H1 (cell line): ENCODE results near the gene PDIA2. TPM values are rescaled to one million over a fixed set of nuclear protein-coding genes. Genes with fewer than 3 reads are reported as not detected.

Experiments
- CTCF ChIA-PET: fragments of 300-600 bp; sonication (Branson Sonifier 250); formaldehyde crosslinking; loops from one replicate; lab custom pipeline; 2021; ENCODE audit not compliant: partially characterized antibody; lab: Charles Lee
- POLR2A ChIA-PET: fragments of 300-600 bp; sonication (Branson Sonifier 250); formaldehyde crosslinking; loops from one replicate; lab custom pipeline; 2021; ENCODE audit warnings: inconsistent platforms; ENCODE audit not compliant: partially characterized antibody; lab: Charles Lee
- DNase-seq, 2 experiments: peaks; one replicate each; pipeline versions ENCODE4 v3.0.0 to v3.0.0-alpha.2; 2010 to 2022; ENCODE audit warnings: low spot score in 2 of 2, low read depth in 1 of 2, mixed read lengths in 1 of 2
- FAIRE-seq: peaks from 2 replicates; lab custom pipeline; 2011; peaks lifted over from hg19 to GRCh38; lab: Jason Lieb, UNC
- H2AFZ ChIP-seq: 2 replicates; pipeline ENCODE4 v1.8.1; 2012; ENCODE audit warnings: low read length, inconsistent platforms
- H2AK5ac ChIP-seq: 2 replicates; pipeline ENCODE4 v1.6.1; 2013; ENCODE audit warnings: low read depth, low read length
- H2BK120ac ChIP-seq: replicated peaks from 2 replicates; pipeline ENCODE3; 2013; ENCODE audit warnings: low read depth, low read length, inconsistent platforms
- H2BK12ac ChIP-seq: 2 replicates; pipeline ENCODE4 v1.6.1; 2013; ENCODE audit warnings: low read depth, low read length
- H2BK15ac ChIP-seq: 2 replicates; pipeline ENCODE4 v1.6.1; 2013; ENCODE audit warnings: low read length
- H2BK20ac ChIP-seq: 2 replicates; pipeline ENCODE4 v1.6.1; 2013; ENCODE audit warnings: low read length
- H2BK5ac ChIP-seq: 2 replicates; pipeline ENCODE4 v1.6.1; 2013; ENCODE audit warnings: low read depth, low read length
- H3K14ac ChIP-seq: 2 replicates; pipeline ENCODE4 v1.6.1; 2013; ENCODE audit warnings: inconsistent platforms; ENCODE audit not compliant: insufficient read length
- H3K18ac ChIP-seq: 2 replicates; pipeline ENCODE4 v1.6.1; 2013; ENCODE audit warnings: low read length; ENCODE audit errors: extremely low read depth
- H3K23ac ChIP-seq: 2 replicates; pipeline ENCODE4 v1.6.1; 2013; ENCODE audit warnings: inconsistent platforms; ENCODE audit not compliant: insufficient read length
- H3K23me2 ChIP-seq: 2 replicates; pipeline ENCODE4 v1.6.1; 2013; ENCODE audit warnings: low read depth, low read length
- H3K27ac ChIP-seq: 2 replicates; pipeline ENCODE4 v1.6.1; 2011; ENCODE audit warnings: low read depth, low read length, inconsistent platforms
- H3K27me3 ChIP-seq, 4 experiments: replicated peaks in 1 of 4; 1 replicate in 1 of 4; 2 replicates in 3 of 4; pipeline versions ENCODE4 v1.6.1 to v1.8.1; 2011 to 2013; ENCODE audit warnings: low read length in 3 of 4, mild to moderate bottlenecking in 3 of 4, inconsistent platforms in 2 of 4, mixed read lengths in 2 of 4, moderate library complexity in 1 of 4; ENCODE audit not compliant: control insufficient read depth in 3 of 4, insufficient read depth in 3 of 4; ENCODE audit errors: extremely low read depth in 1 of 4
- H3K36me3 ChIP-seq, 4 experiments: 2 replicates each; pipeline versions ENCODE4 v1.6.1 to v1.8.1; 2011 to 2013; ENCODE audit warnings: mild to moderate bottlenecking in 4 of 4, low read length in 3 of 4, moderate library complexity in 2 of 4, control low read depth in 1 of 4, inconsistent platforms in 1 of 4; ENCODE audit not compliant: insufficient read depth in 4 of 4, control insufficient read depth in 2 of 4
- H3K4ac ChIP-seq: replicated peaks from 2 replicates; pipeline ENCODE3; 2013; ENCODE audit warnings: low read length, low read depth, mixed read lengths, inconsistent platforms; ENCODE audit not compliant: insufficient read length
- H3K4me1 ChIP-seq, 4 experiments: replicated peaks in 1 of 4; 1 replicate in 1 of 4; 2 replicates in 3 of 4; pipeline versions ENCODE4 v1.6.1 to v1.8.1; 2011 to 2013; ENCODE audit warnings: low read length in 3 of 4, inconsistent platforms in 2 of 4, mixed read lengths in 1 of 4; ENCODE audit not compliant: insufficient read depth in 4 of 4, control insufficient read depth in 3 of 4
- H3K4me2 ChIP-seq, 2 experiments: 2 replicates each; pipeline versions ENCODE4 v1.6.1 to v1.8.1; 2011 to 2013; ENCODE audit warnings: low read depth in 2 of 2, low read length in 2 of 2, control low read depth in 1 of 2, inconsistent platforms in 1 of 2, mild to moderate bottlenecking in 1 of 2; ENCODE audit not compliant: insufficient read depth in 1 of 2
- H3K4me3 ChIP-seq, 4 experiments: fragments of 200-600, 300-600 bp in 1 of 4; sonication (generic), shearing (Covaris generic), sonication (Bioruptor Twin) in 1 of 4; 2 replicates each; pipeline versions ENCODE4 v1.5.1 to v1.8.1; 2011 to 2016; ENCODE audit warnings: low read length in 4 of 4, low read depth in 3 of 4, control low read depth in 2 of 4, inconsistent platforms in 2 of 4, mild to moderate bottlenecking in 2 of 4, mixed read lengths in 1 of 4, moderate library complexity in 1 of 4; ENCODE audit not compliant: insufficient read depth in 2 of 4; ENCODE audit errors: extremely low read depth in 1 of 4
- H3K56ac ChIP-seq: replicated peaks from 2 replicates; pipeline ENCODE3; 2013; ENCODE audit warnings: low read depth, mild to moderate bottlenecking, mixed read lengths, low read length, inconsistent platforms; ENCODE audit not compliant: insufficient read length
- H3K79me1 ChIP-seq: 2 replicates; pipeline ENCODE4 v1.6.1; 2013; ENCODE audit warnings: low read depth, low read length, control low read depth
- H3K79me2 ChIP-seq, 2 experiments: 2 replicates each; pipeline versions ENCODE4 v1.6.1 to v1.8.1; 2012 to 2013; ENCODE audit warnings: low read length in 2 of 2, mild to moderate bottlenecking in 2 of 2, inconsistent platforms in 1 of 2; ENCODE audit not compliant: insufficient read depth in 2 of 2, control insufficient read depth in 1 of 2
- H3K9ac ChIP-seq, 4 experiments: replicated peaks in 1 of 4; 1 replicate in 1 of 4; 2 replicates in 3 of 4; pipeline versions ENCODE4 v1.6.1 to v1.8.1; 2011 to 2013; ENCODE audit warnings: low read depth in 3 of 4, low read length in 3 of 4, control low read depth in 2 of 4, mild to moderate bottlenecking in 2 of 4, moderate library complexity in 2 of 4, inconsistent platforms in 1 of 4; ENCODE audit errors: extremely low read depth in 1 of 4
- H3K9me3 ChIP-seq, 2 experiments: 2 replicates each; pipeline versions ENCODE4 v1.6.1 to v1.8.1; 2012 to 2013; ENCODE audit warnings: mild to moderate bottlenecking in 2 of 2, moderate library complexity in 2 of 2, control low read depth in 1 of 2, inconsistent platforms in 1 of 2, low read depth in 1 of 2, low read length in 1 of 2, mixed read lengths in 1 of 2; ENCODE audit not compliant: insufficient read depth in 2 of 2
- H4K20me1 ChIP-seq, 2 experiments: replicated peaks in 1 of 2; 2 replicates each; pipeline versions ENCODE3 to v1.8.1; 2011 to 2013; ENCODE audit warnings: inconsistent platforms in 2 of 2, low read length in 2 of 2, mild to moderate bottlenecking in 1 of 2; ENCODE audit not compliant: insufficient read depth in 2 of 2, control insufficient read depth in 1 of 2
- H4K5ac ChIP-seq: 2 replicates; pipeline ENCODE4 v1.6.1; 2013; ENCODE audit warnings: low read length, low read depth, mixed read lengths, inconsistent platforms; ENCODE audit not compliant: insufficient read length
- H4K8ac ChIP-seq: 2 replicates; pipeline ENCODE4 v1.8.0; 2013; ENCODE audit warnings: mild to moderate bottlenecking, moderate library complexity, low read length, inconsistent platforms; ENCODE audit not compliant: insufficient read depth; ENCODE audit errors: extremely low read depth
- H4K91ac ChIP-seq: replicated peaks from 2 replicates; pipeline ENCODE3; 2013; ENCODE audit warnings: low read length, mixed read lengths, inconsistent platforms; ENCODE audit not compliant: insufficient read length
- HDAC2 ChIP-seq, 2 experiments: fragments of 300-600 bp in 1 of 2; sonication (generic) in 1 of 2; IDR thresholded peaks; 2 replicates each; pipeline ENCODE4 v1.6.1; 2011 to 2012; ENCODE audit warnings: low read depth in 2 of 2, low read length in 2 of 2, mild to moderate bottlenecking in 2 of 2, moderate library complexity in 2 of 2, borderline replicate concordance in 1 of 2, inconsistent platforms in 1 of 2
- PHF8 ChIP-seq: fragments of 200-600 bp; sonication (generic); conservative IDR thresholded peaks from 2 replicates; pipeline ENCODE4 v1.7.1; 2012; ENCODE audit warnings: low read depth, mild to moderate bottlenecking, inconsistent platforms, low read length, moderate library complexity
- RNF2 ChIP-seq: fragments of 200-900, 300-1000 bp; sonication (generic); IDR thresholded peaks from 2 replicates; pipeline ENCODE4 v1.7.1; 2016; ENCODE audit warnings: borderline replicate concordance, low read depth, mild to moderate bottlenecking, antibody characterized with exemption, low read length; ENCODE audit not compliant: poor library complexity, severe bottlenecking; ENCODE audit errors: missing control alignments
- WGBS, 2 experiments: shearing (Covaris generic) in 1 of 2; methylation state at CpG; one replicate each; pipeline versions ENCODE4 v1.1.6 to v1.1.7; 2013 to 2015; ENCODE audit warnings: low lambda C conversion rate in 2 of 2, mixed read lengths in 2 of 2, inconsistent platforms in 1 of 2, low coverage in 1 of 2, missing lambda C conversion rate in 1 of 2; ENCODE audit not compliant: insufficient replicate concordance in 2 of 2, insufficient coverage in 1 of 2, insufficient read length in 1 of 2; ENCODE audit errors: extremely low coverage in 1 of 2, missing lambda C conversion rate in 1 of 2; 5-methylcytosine and 5-hydroxymethylcytosine counted together
- polyA plus RNA-seq, 7 experiments: library from polyadenylated mRNA; depleted of rRNA in 3 of 7; stranded (reverse) in 5 of 7; unstranded in 2 of 7; fragments of >200 nt in 5 of 7; fragments of 200-250 nt in 2 of 7; gene quantifications; 1 replicate in 5 of 7; 2 replicates in 1 of 7; 4 replicates in 1 of 7; pipeline versions ENCODE4 v1.2.1 to v1.2.3, GENCODE V29; 2011 to 2013; ENCODE audit warnings: missing spikeins in 2 of 7, mixed read lengths in 2 of 7
- total RNA-seq: library from RNA; stranded (reverse); fragmentation: NEBNext Ultra II Directional; extraction: Animal tissue kit (Norgen Biotek cat#: 25700); gene quantifications from 2 replicates; pipeline ENCODE4 v1.2.1, GENCODE V29; 2021
- TF ChIP-seq, protein P1 (sequence below): IDR thresholded peaks from 2 replicates; pipeline ENCODE4 v1.6.1; 2012; ENCODE audit warnings: low read length, inconsistent platforms
- TF ChIP-seq, protein P2 (sequence below): IDR thresholded peaks from 2 replicates; pipeline ENCODE4 v1.6.1; 2012; ENCODE audit warnings: inconsistent platforms
- TF ChIP-seq, protein P3 (sequence below), 3 experiments: IDR thresholded peaks; 1 replicate in 2 of 3; 2 replicates in 1 of 3; pipeline versions ENCODE4 v1.5.1 to v1.6.1; 2011; ENCODE audit warnings: low read length in 3 of 3, mild to moderate bottlenecking in 3 of 3, inconsistent platforms in 2 of 3, low read depth in 1 of 3, moderate library complexity in 1 of 3; ENCODE audit not compliant: insufficient read depth in 1 of 3; ENCODE audit errors: control extremely low read depth in 1 of 3

The PDIA2 gene
- total and polyA plus RNA-seq, 2 of the 8 experiments (the other 6 are each of a cell fraction or from before 2014, with no cell fraction given): 0.34 to 0.50 TPM

DNA sequence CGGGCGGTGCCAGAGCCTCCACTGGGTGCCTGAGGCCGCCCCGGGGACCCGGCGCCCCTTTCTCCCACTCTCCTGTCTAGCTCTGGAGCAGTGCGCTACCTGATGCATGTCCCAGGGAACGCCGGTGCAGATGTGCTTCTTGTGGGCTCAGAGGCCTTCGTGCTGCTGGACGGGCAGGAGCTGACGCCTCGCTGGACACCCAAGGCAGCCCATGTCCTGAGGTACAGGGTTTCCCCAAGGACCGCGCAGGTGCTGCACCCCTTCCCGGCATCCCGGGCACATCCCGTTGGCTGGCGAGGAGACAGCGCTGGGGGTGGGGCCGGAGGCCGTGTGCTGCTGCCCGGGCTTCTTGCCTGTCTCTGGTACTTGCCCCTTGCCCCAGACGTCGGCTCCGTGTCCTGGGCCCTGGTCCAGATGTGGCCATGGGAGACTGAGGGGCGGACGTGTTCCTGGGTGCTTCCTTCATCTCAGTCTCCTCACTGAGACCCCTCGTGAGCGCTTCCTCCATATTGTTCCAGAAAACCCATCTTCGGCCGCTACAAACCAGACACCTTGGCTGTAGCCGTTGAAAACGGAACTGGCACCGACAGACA lies 19.7 kb upstream of the PDIA2 start:
- no peak overlapping the region for H3K56ac ChIP-seq
- CTCF ChIA-PET: interaction anchor here (0.6 to 1.3 kb wide), 2 partner anchors 75 to 159 kb away, joined by 3 to 5 read pairs; no protein-coding TSS in a partner anchor
- no peak for FAIRE-seq
- TF ChIP-seq RNF2 (no peak), HDAC2 (IDR thresholded peaks at IDR 0.05; ENCODE audit: borderline replicate concordance in 1 of 2, low read depth in 2 of 2, low read length in 2 of 2) (no peak), PHF8 (no peak)
- TF ChIP-seq, protein P1, sequence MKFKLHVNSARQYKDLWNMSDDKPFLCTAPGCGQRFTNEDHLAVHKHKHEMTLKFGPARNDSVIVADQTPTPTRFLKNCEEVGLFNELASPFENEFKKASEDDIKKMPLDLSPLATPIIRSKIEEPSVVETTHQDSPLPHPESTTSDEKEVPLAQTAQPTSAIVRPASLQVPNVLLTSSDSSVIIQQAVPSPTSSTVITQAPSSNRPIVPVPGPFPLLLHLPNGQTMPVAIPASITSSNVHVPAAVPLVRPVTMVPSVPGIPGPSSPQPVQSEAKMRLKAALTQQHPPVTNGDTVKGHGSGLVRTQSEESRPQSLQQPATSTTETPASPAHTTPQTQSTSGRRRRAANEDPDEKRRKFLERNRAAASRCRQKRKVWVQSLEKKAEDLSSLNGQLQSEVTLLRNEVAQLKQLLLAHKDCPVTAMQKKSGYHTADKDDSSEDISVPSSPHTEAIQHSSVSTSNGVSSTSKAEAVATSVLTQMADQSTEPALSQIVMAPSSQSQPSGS: no peak
- TF ChIP-seq, protein P2, sequence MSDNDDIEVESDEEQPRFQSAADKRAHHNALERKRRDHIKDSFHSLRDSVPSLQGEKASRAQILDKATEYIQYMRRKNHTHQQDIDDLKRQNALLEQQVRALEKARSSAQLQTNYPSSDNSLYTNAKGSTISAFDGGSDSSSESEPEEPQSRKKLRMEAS: no peak
- TF ChIP-seq, protein P3, sequence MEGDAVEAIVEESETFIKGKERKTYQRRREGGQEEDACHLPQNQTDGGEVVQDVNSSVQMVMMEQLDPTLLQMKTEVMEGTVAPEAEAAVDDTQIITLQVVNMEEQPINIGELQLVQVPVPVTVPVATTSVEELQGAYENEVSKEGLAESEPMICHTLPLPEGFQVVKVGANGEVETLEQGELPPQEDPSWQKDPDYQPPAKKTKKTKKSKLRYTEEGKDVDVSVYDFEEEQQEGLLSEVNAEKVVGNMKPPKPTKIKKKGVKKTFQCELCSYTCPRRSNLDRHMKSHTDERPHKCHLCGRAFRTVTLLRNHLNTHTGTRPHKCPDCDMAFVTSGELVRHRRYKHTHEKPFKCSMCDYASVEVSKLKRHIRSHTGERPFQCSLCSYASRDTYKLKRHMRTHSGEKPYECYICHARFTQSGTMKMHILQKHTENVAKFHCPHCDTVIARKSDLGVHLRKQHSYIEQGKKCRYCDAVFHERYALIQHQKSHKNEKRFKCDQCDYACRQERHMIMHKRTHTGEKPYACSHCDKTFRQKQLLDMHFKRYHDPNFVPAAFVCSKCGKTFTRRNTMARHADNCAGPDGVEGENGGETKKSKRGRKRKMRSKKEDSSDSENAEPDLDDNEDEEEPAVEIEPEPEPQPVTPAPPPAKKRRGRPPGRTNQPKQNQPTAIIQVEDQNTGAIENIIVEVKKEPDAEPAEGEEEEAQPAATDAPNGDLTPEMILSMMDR (IDR thresholded peaks at IDR 0.05; ENCODE audit: control extremely low read depth in 1 of 3, insufficient read depth in 1 of 3, low read depth in 1 of 3, low read length in 3 of 3): no peak

More for the DNA sequence above, 19.7 kb upstream of the PDIA2 start:
- Histone ChIP-seq H4K8ac (no peak overlapping the region), H4K20me1 (peaks cover 0 to 19% of the 10 kb centered on the region in 2 experiments), H3K79me2 (no peaks in the 10 kb centered on the region), H3K4me2 (no peak overlapping the region), H3K27ac (no peak overlapping the region), H3K23ac (no peak overlapping the region), H3K18ac (no peak overlapping the region), H3K4me1 (no peaks in the 10 kb centered on the region; a peak in 1 of 7 replicates), H3K4me3 (no peak overlapping the region), H4K91ac (no peak overlapping the region), H3K27me3 (no peaks in the 10 kb centered on the region), H3K4ac (no peak overlapping the region), H2AFZ (no peak overlapping the region), H2BK15ac (no peak overlapping the region), H3K23me2 (peaks cover 4% of the 10 kb centered on the region; the same call in 1 of the 2 replicates), H3K36me3 (peaks cover 5 to 12% (median 8%) of the 10 kb centered on the region in 4 experiments; a peak in 6 of 8 replicates), H2AK5ac (no peak overlapping the region), H2BK120ac (no peak overlapping the region), H4K5ac (no peak overlapping the region), H2BK12ac (no peak overlapping the region), H2BK5ac (no peak overlapping the region), H3K14ac (no peak overlapping the region), H3K79me1 (no peaks in the 10 kb centered on the region), H3K9me3 (no peaks in the 10 kb centered on the region), H3K9ac (no peak overlapping the region), H2BK20ac (no peak overlapping the region)
- DNase-seq: no peak
- POLR2A ChIA-PET: interaction anchor here (1.0 to 1.7 kb wide), 5 partner anchors 16 to 35 kb away, joined by 3 to 4 read pairs (median 3); partner anchors contain the start of genes ARHGDIG and LUC7L
- WGBS, 2 experiments: 94% methylated on average over 35 of the region's 35 CpGs; no CpG with 5 or more reads in 1 of the 2 experiments
